ENCODE measurements around the gene MFSD6. TPM values are rescaled to one million over a fixed set of nuclear protein-coding genes. Genes with fewer than 3 reads are reported as not detected.
"Not testable (repeated sequence)": the region's sequence is repeated elsewhere in the genome, so short reads cannot be mapped to it uniquely, and the experiment has no call there.

MFSD6 gene
- total RNA-seq, 3 donors from 2014 or later (not counting 1 experiment from before 2014, with no cell fraction given), result 36.7 to 50.5 (median 48.0) TPM

DNA sequence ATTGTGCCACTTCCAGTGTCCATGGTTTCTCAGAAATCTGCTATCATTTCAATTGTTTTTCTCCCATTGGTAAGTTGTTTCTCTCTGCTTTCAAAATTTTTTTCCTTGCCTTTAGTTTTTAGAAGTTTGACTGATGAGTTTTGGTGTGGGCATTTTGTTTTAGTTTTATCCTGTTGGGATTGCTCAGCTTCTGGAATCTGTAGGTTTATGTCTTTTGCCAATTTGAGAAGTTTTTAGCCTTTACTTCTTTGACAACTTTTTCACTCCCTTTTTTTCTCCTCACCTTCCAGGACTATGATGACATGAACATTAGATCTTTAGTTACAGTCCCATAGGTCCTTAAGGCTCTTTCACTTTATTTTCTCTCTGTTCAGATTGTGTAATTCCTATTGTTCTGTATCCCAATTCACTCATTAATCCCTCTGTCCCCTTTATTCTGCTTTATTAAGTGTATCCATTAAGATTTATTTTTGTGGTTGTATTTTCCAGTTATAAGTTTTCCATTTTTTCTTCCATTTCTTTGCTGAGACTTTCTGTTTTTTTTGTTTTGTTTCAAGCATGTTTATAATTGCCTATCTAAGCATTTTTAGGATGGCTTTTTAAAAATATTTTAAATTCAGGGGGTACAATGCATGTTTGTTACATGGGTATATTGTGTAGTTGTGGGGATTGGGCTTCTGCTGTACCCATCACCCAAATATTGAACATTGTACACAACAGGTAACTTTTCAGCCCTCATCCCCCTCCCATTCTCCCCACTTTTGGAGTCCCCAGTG lies 17.9 kb downstream of the MFSD6 start:
- Mint-ChIP-seq H3K4me1 (peaks cover 40 to 67% of the 10 kb centered on the region in 2 donors), H3K36me3 (no peaks in the 10 kb centered on the region), H3K9me3 (no peaks in the 10 kb centered on the region), H3K27me3 (ENCODE audit: low read depth in 2 of 2) (no peaks in the 10 kb centered on the region), H3K27ac (peak overlapping the region; percentile 11 to 33), H3K4me3 (peak overlapping the region; percentile 10)
- Histone ChIP-seq H3K9me3 (ENCODE audit: control insufficient read depth, insufficient read depth, low read length) (no peaks in the 10 kb centered on the region), H3K27me3 (ENCODE audit: control insufficient read depth, insufficient read depth, low read length) (no peaks in the 10 kb centered on the region), H3K4me1 (ENCODE audit: control insufficient read depth, insufficient read depth, low read length) (no peaks in the 10 kb centered on the region), H3K27ac (ENCODE audit: low read length) (no peak overlapping the region), H3K36me3 (ENCODE audit: control insufficient read depth, insufficient read depth, low read length) (no peaks in the 10 kb centered on the region), H3K4me3 (ENCODE audit: low read length) (no peak overlapping the region)
- ATAC-seq (no peak), DNase-seq (no peak)
- TF ChIP-seq, protein P1, sequence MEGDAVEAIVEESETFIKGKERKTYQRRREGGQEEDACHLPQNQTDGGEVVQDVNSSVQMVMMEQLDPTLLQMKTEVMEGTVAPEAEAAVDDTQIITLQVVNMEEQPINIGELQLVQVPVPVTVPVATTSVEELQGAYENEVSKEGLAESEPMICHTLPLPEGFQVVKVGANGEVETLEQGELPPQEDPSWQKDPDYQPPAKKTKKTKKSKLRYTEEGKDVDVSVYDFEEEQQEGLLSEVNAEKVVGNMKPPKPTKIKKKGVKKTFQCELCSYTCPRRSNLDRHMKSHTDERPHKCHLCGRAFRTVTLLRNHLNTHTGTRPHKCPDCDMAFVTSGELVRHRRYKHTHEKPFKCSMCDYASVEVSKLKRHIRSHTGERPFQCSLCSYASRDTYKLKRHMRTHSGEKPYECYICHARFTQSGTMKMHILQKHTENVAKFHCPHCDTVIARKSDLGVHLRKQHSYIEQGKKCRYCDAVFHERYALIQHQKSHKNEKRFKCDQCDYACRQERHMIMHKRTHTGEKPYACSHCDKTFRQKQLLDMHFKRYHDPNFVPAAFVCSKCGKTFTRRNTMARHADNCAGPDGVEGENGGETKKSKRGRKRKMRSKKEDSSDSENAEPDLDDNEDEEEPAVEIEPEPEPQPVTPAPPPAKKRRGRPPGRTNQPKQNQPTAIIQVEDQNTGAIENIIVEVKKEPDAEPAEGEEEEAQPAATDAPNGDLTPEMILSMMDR (IDR thresholded peaks at IDR 0.05), result no peak
- intact Hi-C loops (cut with micrococcal nuclease), result no loop called here

DNA sequence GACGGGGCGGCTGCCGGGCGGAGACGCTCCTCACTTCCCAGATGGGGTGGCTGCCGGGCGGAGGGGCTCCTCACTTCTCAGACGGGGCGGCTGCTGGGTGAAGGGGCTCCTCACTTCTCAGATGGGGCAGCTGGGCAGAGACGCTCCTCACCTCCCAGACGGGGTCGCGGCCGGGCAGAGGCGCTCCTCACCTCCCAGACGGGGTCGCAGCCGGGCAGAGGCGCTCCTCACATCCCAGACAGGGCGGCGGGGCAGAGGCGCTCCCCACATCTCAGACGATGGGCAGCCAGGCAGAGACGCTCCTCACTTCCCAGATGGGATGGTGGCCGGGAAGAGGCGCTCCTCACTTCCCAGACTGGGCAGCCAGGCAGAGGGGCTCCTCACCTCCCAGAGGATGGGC lies 22.7 kb downstream of the MFSD6 start:
- H3K27me3 ChIP-seq (ENCODE audit: control insufficient read depth, insufficient read depth, low read length); H3K9me3 ChIP-seq (ENCODE audit: control insufficient read depth, insufficient read depth, low read length); H3K36me3 ChIP-seq (ENCODE audit: control insufficient read depth, insufficient read depth, low read length); ATAC-seq; H3K27me3 Mint-ChIP-seq (ENCODE audit: low read depth in 2 of 2); H3K4me3 Mint-ChIP-seq; H3K27ac ChIP-seq (ENCODE audit: low read length); DNase-seq; H3K27ac Mint-ChIP-seq; intact Hi-C loops (cut with micrococcal nuclease); H3K36me3 Mint-ChIP-seq; H3K4me3 ChIP-seq (ENCODE audit: low read length); H3K9me3 Mint-ChIP-seq: not testable (repeated sequence)
- 99% methylated on average over 26 of the region's 26 CpGs for WGBS (ENCODE audit: insufficient coverage)
- H3K4me1 ChIP-seq (ENCODE audit: control insufficient read depth, insufficient read depth, low read length), result peaks cover 11% of the 10 kb centered on the region
- peaks cover 50 to 51% of the 10 kb centered on the region in 2 donors for H3K4me1 Mint-ChIP-seq

DNA sequence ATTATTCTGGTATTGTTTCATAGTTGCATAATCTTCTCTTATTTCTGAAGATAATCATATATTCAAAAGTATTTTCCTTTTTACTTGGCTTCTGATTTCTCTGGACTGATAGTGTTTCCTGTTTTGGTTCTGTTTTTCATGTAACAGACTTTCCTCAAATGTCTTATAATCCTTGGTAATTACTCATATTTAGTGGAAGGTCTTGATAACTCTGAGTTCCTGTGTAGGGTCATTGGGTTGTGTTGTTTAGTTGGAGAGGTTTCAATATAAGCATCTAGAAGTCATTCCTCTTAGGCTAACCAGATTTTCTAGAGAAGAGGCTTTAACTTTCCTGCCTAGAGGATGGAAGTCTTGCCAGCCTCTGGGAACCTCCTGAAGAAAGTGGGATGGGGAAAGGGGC lies 23.8 kb downstream of the MFSD6 start:
- H3K4me3 Mint-ChIP-seq, result no peak overlapping the region
- no peak for ATAC-seq
- Histone ChIP-seq H3K4me3 (ENCODE audit: low read length) (no peak overlapping the region), H3K4me1 (ENCODE audit: control insufficient read depth, insufficient read depth, low read length) (peaks cover 11% of the 10 kb centered on the region), H3K27ac (ENCODE audit: low read length) (no peak overlapping the region), H3K27me3 (ENCODE audit: control insufficient read depth, insufficient read depth, low read length) (no peaks in the 10 kb centered on the region), H3K9me3 (ENCODE audit: control insufficient read depth, insufficient read depth, low read length) (no peaks in the 10 kb centered on the region), H3K36me3 (ENCODE audit: control insufficient read depth, insufficient read depth, low read length) (peaks cover 6% of the 10 kb centered on the region)
- H3K36me3 Mint-ChIP-seq, result peaks cover 15% of the 10 kb centered on the region
- H3K9me3 Mint-ChIP-seq, result no peaks in the 10 kb centered on the region
- peak overlapping the region; percentile 35 to 60 for H3K27ac Mint-ChIP-seq
- peaks cover 47 to 49% of the 10 kb centered on the region in 2 donors for H3K4me1 Mint-ChIP-seq
- no peak for DNase-seq
- TF ChIP-seq, protein P1 (IDR thresholded peaks at IDR 0.05), result no peak
- intact Hi-C loops (cut with micrococcal nuclease), result no loop called here
- no peaks in the 10 kb centered on the region for H3K27me3 Mint-ChIP-seq (ENCODE audit: low read depth in 2 of 2)

DNA sequence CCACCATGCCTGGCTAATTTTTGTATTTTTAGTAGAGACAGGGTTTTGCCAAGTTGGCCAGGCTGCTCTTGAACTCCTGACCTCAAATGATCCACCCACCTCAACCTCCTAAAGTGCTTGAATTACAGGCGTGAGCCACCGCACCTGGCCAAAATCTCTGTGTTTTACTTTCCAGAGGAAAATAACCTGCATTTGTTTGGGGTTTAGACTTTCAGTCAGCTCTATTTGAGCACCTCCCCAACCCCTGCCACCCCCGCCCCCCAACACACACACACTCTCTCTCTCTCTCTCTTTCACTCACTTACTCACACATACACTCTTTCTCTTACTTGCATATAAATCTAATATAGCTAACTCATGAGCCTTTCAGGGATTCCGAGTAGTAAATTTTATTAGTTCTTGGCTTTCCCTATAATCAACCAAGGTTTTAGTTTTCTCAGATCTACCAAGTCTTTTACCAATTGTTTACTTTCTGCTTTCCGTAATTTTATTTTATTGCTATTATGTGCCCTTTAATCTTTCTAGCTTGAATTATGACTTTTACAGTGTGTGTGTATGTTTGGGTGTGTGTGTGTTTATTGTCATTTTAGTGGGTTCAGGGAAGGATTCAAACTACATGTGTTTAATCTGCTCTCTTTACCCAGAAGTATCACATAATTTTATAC lies 24.5 kb downstream of the MFSD6 start:
- H3K27ac Mint-ChIP-seq, result peak overlapping the region; percentile 8 to 42
- Histone ChIP-seq H3K4me1 (ENCODE audit: control insufficient read depth, insufficient read depth, low read length) (peaks cover 11% of the 10 kb centered on the region), H3K4me3 (ENCODE audit: low read length) (no peak overlapping the region), H3K27me3 (ENCODE audit: control insufficient read depth, insufficient read depth, low read length) (no peaks in the 10 kb centered on the region), H3K9me3 (ENCODE audit: control insufficient read depth, insufficient read depth, low read length) (no peaks in the 10 kb centered on the region), H3K36me3 (ENCODE audit: control insufficient read depth, insufficient read depth, low read length) (peaks cover 14% of the 10 kb centered on the region), H3K27ac (ENCODE audit: low read length) (no peak overlapping the region)
- ATAC-seq (peak in 1 of 3 donors; percentile 44), DNase-seq (no peak)
- H3K36me3 Mint-ChIP-seq, result peaks cover 17% of the 10 kb centered on the region
- H3K27me3 Mint-ChIP-seq (ENCODE audit: low read depth in 2 of 2), result no peaks in the 10 kb centered on the region
- 68% methylated on average over 4 of the region's 5 CpGs for WGBS (ENCODE audit: insufficient coverage)
- H3K9me3 Mint-ChIP-seq, result no peaks in the 10 kb centered on the region
- intact Hi-C loops (cut with micrococcal nuclease), result no loop called here
- no peak overlapping the region for H3K4me3 Mint-ChIP-seq
- H3K4me1 Mint-ChIP-seq, result peaks cover 41 to 42% of the 10 kb centered on the region in 2 donors
- TF ChIP-seq, protein P1 (IDR thresholded peaks at IDR 0.05), result no peak

Data from natural killer cell (primary cell).